Measurements from ENCODE around the gene CDH4. TPM values are rescaled to one million over a fixed set of nuclear protein-coding genes. Genes with fewer than 3 reads are reported as not detected.

The CDH4 gene
- total RNA-seq, 1 donor from 2014 or later, result 0.17 TPM

- DNase-seq, result no peak
These were observed 105.1 kb downstream of the CDH4 start for GRCh38 chr20:61357119-61357518.

GRCh38 chr20:61359254-61359653 is 107.2 kb downstream of the CDH4 start:
- no peak for DNase-seq

- DNase-seq, result no peak
These were observed 108.2 kb downstream of the CDH4 start for GRCh38 chr20:61360296-61360695.

DNA sequence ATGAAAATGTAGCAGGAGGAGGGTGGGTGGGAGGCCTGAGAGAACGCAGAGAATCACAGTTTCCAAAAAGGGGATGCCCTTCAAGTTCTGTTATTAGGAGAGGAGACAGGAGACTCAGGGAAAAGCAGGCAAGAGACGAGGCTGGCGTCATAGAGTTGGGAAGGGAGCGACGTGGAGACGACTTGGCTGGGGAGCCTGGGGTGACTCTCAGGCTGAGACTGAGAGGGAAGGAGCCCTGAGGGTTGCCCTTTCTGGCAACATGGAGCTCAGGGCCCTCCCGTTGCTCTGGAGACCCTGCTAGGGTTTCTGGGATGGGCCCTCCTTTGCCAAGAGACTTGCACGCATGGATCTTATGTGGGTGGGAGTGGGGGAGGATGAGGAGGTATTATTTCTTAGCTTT is 108.9 kb downstream of the CDH4 start:
- no peak for DNase-seq

DNA sequence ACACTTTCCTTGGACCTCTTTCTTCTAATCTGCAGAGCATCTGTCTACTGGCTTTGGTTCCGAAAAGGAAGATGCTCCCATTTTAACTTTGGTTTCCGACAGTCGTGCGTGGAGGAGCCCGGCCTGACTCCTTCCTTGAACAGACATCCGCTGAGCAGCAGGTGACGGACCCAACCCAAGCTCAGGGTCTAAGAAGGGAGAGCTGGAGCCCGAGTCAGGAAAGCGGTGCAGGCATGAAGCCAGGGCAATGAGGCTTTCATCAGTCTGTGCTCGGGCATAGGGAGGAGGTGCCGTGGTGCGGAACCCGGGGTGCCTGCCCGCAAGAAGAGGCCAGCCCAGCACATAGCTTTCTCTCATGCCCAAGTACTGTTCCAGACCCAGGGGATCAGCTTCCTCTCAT is 109.4 kb downstream of the CDH4 start:
- DNase-seq, result no peak

- no peak for DNase-seq
These were observed 112.1 kb downstream of the CDH4 start for GRCh38 chr20:61364147-61364546.

DNA sequence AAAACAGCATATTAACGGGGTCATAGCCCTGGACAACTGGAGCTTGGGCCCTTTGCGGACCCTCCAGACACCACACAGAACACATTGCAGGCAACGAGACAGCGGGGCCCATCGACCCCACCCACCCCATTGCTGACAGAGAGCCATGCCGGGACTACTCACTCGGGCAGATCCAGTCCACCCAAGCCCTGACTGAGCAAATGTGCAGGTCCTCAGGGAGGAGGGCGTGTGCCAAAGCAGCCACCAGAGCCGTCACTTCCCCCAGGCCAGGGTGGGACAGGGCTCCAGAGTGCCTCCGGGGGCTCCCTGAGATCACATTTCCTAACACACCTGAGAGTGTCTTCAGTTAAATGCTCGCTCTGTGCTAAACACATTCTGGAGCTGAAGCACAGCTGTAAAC is 114.9 kb downstream of the CDH4 start:
- DNase-seq, result no peak

DNA sequence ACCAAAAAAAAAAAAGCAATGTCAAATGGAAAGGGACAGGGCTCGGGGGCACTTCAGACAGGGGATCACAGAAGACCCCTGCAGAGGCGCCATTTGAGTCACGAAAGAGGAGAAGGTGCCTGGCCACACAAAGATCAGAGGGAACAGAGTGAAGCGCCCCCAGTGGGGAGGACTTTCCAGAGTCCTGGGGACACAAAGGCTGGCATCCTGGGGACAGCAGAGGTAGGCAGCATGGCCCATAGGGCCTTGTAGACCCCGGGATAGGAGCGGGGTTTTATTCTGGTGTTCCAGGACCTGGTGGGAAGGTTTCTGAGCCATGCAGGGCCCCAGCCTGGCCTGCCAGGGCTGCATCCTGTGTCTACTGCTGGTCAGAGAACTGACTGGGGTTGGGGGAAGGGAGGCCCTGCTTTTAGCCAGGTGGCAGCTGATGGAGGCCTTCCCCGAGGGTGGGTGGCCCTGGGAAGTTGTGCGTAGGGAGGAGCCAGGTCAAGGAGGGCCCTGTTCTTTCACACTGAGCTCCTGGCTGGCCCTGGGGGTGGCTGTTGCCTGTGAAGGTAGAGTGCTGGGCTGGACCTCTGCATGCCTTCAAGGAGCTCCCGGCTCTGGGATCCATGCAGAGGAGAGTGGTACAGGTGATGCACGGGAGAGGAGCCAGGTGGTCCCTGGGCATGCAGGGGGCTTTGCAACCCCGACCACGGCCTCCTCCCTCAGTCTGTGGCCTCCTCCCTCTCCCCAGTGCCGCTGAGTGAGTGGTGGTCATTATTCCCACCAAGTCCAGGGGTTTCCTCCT is 117.9 kb downstream of the CDH4 start:
- DNase-seq, result no peak

- no peak for DNase-seq
These were observed 118.8 kb downstream of the CDH4 start for GRCh38 chr20:61370841-61371303.

- no peak for DNase-seq
These were observed 119.6 kb downstream of the CDH4 start for GRCh38 chr20:61371501-61372136.

- no peak for DNase-seq
These were observed 120.3 kb downstream of the CDH4 start for GRCh38 chr20:61372137-61373054.

DNA sequence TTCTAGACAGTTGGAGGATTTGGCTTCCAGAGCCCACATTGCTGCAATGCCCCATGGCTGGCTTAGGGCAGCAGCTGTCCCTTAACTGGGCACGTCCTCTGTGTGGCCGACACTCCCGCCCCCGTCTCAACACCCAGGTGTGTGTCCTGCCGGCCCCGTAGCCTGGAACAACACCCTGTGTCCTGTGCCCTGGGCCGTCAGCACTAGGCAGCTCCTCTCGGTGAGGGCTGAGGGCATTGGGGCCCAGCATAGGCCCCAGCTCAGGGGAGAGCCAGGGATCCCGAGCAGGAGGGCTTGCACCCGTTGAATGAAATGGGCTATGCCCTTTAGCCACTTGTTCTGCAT is 121.0 kb downstream of the CDH4 start:
- DNase-seq, result no peak

GRCh38 chr20:61373956-61374545 is 122.0 kb downstream of the CDH4 start:
- DNase-seq, result no peak

GRCh38 chr20:61376541-61377240 is 124.6 kb downstream of the CDH4 start:
- no peak for DNase-seq

DNA sequence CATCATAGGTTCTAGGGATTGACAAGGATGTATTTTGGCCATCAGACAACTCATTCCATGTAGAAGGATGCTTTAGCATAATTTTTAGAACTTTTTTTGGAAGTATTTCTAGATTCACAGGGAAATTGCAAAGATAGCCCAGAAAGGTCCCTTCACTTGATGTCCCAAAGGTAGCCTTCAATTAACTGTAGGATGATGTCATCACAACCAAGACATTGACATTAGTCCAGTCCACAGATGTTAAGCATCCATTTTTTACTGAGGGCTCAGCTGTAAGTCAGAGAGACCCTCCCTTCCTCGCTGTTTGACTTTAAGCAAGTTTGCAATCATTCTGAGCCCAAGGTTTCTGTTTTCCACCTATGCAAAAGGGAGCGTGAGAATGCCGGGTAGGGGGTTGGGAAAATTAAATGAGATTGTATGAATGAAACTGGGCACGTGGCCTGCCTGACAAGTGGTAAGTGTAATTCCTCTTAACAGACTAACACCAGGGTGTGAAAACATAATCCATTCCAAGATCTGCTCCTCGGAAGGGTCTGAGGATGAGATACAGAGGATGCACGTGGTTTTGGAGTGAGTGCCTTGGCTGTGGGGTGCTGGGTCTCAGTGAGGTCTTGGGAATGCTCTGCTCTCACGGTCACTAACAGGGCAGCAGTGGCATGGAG is 126.8 kb downstream of the CDH4 start:
- DNase-seq, result no peak

DNA sequence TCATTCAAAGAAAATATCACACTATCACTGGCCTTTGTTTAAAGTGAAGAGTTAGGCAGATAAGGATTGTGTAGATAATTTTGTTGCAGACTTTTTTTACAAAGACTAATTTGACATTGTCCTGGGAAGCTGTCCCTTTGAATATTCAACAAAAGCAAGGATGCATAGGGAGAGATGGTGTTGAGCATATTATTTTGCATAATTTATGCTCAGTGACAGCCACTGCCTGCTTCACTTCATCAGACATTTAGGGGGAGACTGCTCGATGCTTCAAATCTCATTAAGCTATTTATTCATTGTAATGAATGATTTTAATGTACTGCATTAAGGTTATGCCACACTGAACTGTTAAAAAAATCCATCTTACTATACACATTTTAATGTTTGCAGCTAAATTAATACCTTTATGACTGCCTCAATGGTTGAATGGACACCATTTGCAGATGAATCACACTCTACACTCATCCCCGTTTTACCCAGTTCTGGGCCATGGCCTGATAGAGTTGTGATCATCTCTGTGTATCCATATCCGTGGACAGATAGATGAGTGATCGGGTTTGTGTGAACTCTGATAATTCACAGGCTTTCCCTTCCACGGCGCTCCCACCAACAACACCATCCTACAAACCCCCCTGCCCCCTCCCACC is 128.0 kb downstream of the CDH4 start:
- DNase-seq, result no peak

DNA sequence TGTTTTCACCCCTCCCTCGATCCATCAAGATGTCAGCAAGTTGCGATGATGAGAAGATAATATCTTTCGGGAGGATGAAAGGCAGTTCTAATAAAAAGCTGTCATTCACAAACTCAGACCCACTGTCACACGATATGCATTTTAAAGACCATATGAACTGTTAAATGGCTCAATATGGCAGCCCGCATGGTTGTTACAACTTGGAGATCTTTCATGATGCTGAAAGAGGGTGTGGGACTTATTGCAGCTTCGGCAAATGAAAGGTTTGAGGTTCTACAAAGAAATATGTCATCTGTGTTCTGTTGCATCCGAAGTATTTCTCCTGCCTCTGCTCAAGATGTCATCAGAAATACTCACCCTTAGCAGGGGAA is 128.5 kb downstream of the CDH4 start:
- no peak for DNase-seq

GRCh38 chr20:61382194-61382593 is 130.1 kb downstream of the CDH4 start:
- no peak for DNase-seq

DNA sequence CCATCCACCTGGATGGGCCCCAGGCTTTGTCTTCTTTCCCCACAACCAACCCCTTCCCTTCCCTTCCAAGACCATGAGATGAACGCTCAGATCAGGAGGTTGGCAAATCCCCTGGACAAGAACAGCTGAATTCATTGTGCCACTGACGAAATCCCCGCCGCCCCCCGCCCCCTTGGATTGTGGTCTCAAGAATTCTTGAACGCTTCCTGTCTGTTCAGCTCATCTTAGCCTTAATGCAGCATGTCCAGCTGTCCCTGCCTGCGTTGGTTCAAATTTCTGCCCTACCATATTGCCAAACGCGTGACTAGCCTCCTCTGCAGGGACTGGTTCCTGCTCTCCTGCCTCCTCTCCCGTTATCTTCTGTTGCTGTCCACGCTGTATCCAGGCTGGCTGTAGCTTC is 133.2 kb downstream of the CDH4 start:
- no peak for DNase-seq

- no peak for DNase-seq
These were observed 133.7 kb downstream of the CDH4 start for GRCh38 chr20:61385731-61386130.

All from dermis blood vessel endothelial cell (primary cell).